GM21447 (cell line): ENCODE results near the gene ATP2A1.
A peak's percentile ranks its signal among the peaks of the same experiment; 100 is the strongest.

Experiments
- ATAC-seq: cut with Tn5 transposase; IDR thresholded peaks from one replicate; pipeline ENCODE4 v1.9.1; 2021; ENCODE audit not compliant: unreplicated experiment

ATP2A1 gene

DNA sequence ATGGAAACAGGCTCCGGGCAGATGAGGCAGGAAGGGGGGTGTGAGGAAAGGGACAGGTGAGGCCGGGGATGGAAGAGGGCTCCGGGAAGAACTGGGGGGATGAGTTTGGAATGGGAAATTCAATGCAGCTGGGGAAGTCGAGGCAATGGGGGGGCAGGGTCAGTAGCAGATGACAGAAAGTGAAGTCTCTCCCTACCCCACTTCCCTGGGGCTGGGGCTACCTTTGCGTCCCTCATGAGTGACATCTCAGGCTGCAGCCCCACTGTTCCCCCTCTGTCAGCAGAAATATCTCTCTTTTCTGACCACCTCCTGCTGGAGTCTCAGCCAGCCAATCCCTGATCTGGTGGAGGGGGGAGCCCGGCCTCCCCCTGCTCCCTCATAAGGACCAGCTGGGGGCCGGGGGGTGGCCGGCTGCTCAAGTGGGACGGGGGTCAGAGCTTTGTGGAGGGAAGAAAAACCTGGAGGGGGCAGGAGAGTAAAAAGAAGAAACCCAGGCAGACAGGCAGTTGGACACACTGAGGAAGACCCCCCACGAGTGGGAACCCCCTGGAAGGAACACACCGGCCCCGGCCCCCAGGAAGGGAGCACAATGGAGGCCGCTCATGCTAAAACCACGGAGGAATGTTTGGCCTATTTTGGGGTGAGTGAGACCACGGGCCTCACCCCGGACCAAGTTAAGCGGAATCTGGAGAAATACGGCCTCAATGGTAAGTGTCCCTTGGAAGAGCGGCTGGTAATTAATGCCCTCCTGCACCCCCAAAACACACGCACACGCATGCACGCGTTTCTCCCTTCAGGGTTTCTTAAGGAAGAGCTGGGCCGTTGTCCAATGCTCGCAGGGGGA is at the start of gene ATP2A1:
Gene ATP2A1, plus strand, starts transcription at position 406 of the 844 bp plus-strand sequence. Its CDS starts 184 bp downstream, at position 590.
- no peak for ATAC-seq

GRCh38 chr16:28829747-28830146 is 48.5 kb upstream of the ATP2A1 start:
- no peak for ATAC-seq

GRCh38 chr16:28830531-28830930 is 47.8 kb upstream of the ATP2A1 start:
- ATAC-seq, result no peak

- ATAC-seq, result no peak
Measured at GRCh38 chr16:28834349-28834748, 43.9 kb upstream of the ATP2A1 start.

- ATAC-seq, result no peak
Measured at GRCh38 chr16:28834873-28835863, 43.1 kb upstream of the ATP2A1 start.

GRCh38 chr16:28835864-28836760 is 42.2 kb upstream of the ATP2A1 start:
- no peak for ATAC-seq

DNA sequence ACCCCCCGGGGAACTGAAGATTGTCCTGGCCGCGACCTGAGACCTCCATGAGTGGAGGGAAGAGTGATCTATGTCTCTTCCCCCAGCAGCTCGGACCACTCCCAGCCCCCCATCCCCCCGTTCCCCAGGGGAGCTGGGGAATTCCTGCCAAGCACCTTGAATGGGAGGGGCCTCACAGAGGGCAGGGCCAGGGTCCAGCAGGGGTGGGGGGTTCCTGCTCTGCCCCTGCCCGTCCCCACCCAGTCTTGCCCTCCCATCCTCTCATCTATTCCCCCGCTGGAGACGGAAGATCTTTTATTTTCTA is 41.6 kb upstream of the ATP2A1 start:
- ATAC-seq, result no peak

GRCh38 chr16:28837672-28838557 is 40.4 kb upstream of the ATP2A1 start:
- no peak for ATAC-seq

DNA sequence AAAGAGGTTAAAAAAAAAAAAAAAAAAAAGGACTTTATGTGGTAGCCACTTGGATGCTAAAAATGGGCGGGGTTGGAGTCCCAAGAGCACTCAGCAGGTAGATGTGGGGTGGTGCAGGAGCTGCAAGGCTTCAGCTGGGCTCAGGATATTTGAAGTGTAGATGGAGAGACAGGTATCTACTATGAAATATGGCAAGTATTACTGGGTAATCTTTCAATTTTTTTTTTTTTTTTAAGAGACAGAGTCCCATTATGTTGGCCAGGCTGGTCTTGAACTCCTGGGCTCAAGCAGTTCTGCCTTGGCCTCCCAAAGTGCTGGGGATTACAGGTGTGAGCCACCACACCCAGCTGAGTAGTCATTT is 39.8 kb upstream of the ATP2A1 start:
- no peak for ATAC-seq

DNA sequence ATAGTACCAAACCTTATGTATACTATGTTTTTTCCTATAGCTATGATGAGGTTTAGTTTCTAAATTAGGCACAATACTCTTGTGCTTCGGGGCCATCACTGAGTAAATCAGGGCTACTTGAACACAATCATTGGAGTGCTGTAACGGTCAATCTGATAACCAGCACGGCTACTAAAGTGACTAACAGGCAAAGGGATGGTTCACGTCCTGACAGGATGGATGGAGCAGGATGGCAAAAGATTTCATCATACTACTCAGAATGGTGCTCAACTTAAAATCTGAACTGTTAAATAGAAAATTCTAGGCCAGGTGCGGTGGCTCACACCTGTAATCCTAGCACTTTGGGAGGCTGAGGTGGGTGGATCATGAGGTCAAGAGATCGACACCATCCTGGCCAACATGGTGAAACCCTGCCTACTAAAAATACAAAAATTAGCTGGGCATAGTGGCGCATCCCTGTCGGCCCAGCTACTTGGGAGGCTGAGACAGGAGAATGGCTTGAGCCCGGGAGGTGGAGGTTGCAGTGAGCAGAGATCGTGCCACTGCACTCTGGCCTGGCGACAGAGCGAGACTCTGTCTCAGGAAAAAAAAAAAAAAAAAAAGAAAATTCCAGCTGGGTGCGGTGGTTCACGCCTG is 39.2 kb upstream of the ATP2A1 start:
- no peak for ATAC-seq

DNA sequence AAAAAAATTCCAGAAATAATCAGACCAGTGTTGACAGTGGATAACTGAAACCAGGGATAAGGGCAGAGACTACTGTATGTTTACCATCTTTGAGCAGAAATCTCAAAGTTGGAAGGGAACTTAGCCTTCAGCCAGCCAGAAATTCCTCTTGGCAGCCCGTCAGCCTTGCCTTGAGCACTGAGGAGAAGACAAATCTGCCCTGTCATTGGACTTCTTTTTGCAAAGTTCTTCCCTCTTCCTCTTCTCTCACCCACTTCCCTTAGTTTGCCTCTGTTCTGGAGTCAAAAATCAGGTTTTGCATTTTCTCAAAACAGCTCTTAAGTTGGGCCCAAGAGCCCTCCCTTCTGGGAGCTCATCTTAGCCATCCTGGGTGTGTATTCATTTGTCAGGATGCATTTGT is 38.4 kb upstream of the ATP2A1 start:
- no peak for ATAC-seq

DNA sequence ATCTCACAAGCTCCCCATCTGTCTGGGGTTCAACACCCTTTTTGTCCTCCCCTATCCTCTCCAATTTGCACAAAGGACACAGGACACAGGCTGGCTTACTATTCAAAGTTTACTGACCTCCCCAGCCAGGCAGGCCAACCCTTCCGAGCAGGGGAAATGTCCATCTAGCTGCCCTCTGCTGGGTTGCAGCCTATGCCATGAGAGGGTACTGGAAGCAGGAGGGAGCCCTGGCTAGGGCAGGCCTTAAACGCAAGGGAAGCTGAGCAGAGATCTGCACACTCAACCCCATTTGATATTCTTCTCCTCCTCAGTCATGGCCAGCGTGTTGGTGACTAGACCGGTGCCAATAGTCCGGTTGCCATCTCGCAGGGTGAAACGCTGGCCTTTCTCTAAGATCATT is 35.6 kb upstream of the ATP2A1 start:
- no peak for ATAC-seq

GRCh38 chr16:28843766-28844165 is 34.5 kb upstream of the ATP2A1 start:
- ATAC-seq, result no peak

- no peak for ATAC-seq
Measured at GRCh38 chr16:28844226-28844885, 33.9 kb upstream of the ATP2A1 start.

- no peak for ATAC-seq
Measured at GRCh38 chr16:28845293-28845692, 33.0 kb upstream of the ATP2A1 start.

GRCh38 chr16:28845761-28846079 is 32.6 kb upstream of the ATP2A1 start:
- ATAC-seq, result no peak

GRCh38 chr16:28846080-28846932 is 32.0 kb upstream of the ATP2A1 start, which contains the start of gene TUFM:
Gene TUFM, minus strand, starts transcription at chr16:28846348. Its CDS starts 79 bp downstream, at chr16:28846269.
- ATAC-seq, result peak; percentile 93

DNA sequence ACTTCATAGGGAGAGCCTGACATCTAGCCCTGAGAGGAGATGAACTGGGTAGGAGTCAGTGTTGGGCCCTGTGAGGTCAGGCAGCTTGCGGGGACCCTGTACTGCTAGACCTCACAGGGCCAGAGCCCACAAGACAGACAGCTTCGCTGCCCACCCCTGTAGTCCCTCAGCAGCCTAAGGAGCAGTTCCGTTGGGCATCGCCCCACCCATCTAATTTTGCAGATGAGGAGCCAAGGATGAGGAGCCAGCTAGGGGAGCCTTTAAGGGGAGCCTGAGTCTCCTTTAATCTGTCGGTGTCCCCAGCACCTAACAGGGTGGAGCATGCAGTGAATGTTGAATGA is 31.4 kb upstream of the ATP2A1 start:
- ATAC-seq, result peak; percentile 10
